ENCODE results near the gene HBB.

GRCh38 chr11:5257296-5257695 lies 30.4 kb upstream of the HBB start:
- TF ChIP-seq CTCF (IDR thresholded peaks at IDR 0.05) (no peak), EP300 (IDR thresholded peaks at IDR 0.05) (no peak)

All from upper lobe of left lung (tissue), 4 donors.